IPS-15b (cell line): Measurements from ENCODE around the gene MCUR1.
"Not testable (repeated sequence)": the region's sequence is repeated elsewhere in the genome, so short reads cannot be mapped to it uniquely, and the experiment has no call there.

Experiments
- H3K27me3 ChIP-seq: one replicate; pipeline ENCODE4 v1.6.1; 2013; ENCODE audit warnings: low read length; ENCODE audit not compliant: control insufficient read depth, insufficient read depth
- H3K36me3 ChIP-seq: one replicate; pipeline ENCODE4 v1.6.1; 2013; ENCODE audit warnings: low read length; ENCODE audit not compliant: control insufficient read depth, insufficient read depth
- H3K4me1 ChIP-seq: one replicate; pipeline ENCODE4 v1.6.1; 2013; ENCODE audit warnings: mild to moderate bottlenecking, low read length; ENCODE audit not compliant: control insufficient read depth, insufficient read depth
- H3K4me3 ChIP-seq: one replicate; pipeline ENCODE4 v1.5.1; 2013; ENCODE audit warnings: low read depth, low read length
- H3K9ac ChIP-seq: one replicate; pipeline ENCODE4 v1.6.1; 2013; ENCODE audit warnings: low read depth, mild to moderate bottlenecking, low read length
- H3K9me3 ChIP-seq: one replicate; pipeline ENCODE4 v1.6.1; 2013; ENCODE audit warnings: mild to moderate bottlenecking, low read length; ENCODE audit not compliant: control insufficient read depth, insufficient read depth

Gene MCUR1

DNA sequence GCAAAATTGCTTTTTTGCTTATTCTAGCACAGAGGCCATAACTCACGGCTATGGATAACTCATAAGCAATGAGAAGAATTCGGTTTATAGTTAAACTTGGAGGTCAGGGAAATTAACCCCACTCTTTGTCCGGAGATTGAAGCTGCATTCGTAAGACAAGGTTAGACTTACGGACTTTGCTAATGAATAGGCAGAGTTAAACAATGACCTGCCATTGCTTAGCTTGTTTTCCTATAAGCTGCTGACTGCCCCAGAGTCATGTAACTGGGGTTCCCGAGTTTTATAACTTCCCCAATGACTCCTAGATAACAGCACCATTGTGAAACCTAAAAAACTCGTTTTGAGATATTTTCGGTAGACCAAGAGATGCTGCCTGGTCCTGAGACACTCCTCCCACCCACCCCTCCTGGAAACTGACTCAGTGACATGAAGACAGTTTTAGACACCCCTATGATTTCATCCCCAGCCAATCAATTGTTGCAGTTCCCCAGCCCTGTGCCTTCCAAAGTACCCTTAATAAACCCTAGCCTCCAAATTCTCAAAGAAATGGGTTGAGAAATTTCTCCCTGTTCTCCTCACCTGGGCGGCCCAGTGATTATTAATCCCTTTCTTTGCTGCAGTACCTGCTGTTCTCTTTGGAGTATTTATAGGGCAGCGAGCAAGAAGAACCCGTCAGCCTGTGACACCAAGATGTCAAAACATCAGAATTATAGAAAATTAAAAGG is 33.1 kb upstream of the MCUR1 start:
- Histone ChIP-seq H3K9ac (peak overlapping the region; percentile 50), H3K9me3 (no peaks in the 10 kb centered on the region), H3K36me3 (no peaks in the 10 kb centered on the region), H3K27me3 (no peaks in the 10 kb centered on the region), H3K4me1 (peaks cover 8% of the 10 kb centered on the region), H3K4me3 (peak overlapping the region; percentile 20)

DNA sequence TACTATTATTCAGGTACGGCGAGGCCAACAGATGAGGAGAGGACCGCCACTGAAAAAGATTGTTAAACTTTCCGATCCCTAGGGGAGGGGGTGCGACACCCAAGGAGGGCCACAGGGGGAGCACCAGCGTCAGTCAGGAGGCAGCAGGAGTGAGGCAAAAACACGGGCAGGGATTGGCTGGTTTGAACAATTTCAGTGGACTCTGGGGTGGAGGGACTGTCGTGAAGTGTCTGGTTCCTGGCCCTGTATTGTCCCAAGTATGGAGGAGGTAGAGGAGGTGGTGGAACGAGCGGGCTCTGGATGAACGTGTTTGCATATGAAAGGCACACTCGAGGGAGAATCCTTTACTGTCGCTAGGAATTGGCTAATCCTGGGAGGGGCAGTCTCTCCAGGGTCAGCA is 32.5 kb upstream of the MCUR1 start:
- Histone ChIP-seq H3K4me1 (peaks cover 8% of the 10 kb centered on the region), H3K9me3 (no peaks in the 10 kb centered on the region), H3K36me3 (no peaks in the 10 kb centered on the region), H3K27me3 (no peaks in the 10 kb centered on the region), H3K4me3 (peak overlapping the region; percentile 20), H3K9ac (no peak overlapping the region)

DNA sequence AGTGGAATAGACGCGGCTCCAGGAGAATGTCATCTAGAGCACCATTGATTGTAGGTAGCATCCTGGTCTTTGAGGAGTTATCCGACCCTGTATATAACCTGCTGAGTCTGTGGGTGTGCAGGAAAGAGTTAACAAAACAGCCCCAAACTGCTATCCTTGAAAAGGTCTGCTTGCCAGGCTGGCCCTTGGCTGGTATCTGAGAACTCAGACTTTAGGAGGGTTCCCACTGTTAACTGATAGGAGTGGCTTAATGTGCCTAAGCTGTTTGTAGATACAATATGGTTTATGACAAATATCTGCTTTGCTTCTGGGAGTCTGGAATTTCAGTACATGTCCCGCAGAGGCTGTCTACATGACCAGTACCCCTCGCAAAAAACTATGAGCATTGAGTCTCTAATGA is 27.6 kb upstream of the MCUR1 start:
- Histone ChIP-seq H3K9ac (no peak overlapping the region), H3K4me3 (no peak overlapping the region), H3K9me3 (no peaks in the 10 kb centered on the region), H3K27me3 (no peaks in the 10 kb centered on the region), H3K4me1 (no peaks in the 10 kb centered on the region), H3K36me3 (no peaks in the 10 kb centered on the region)

DNA sequence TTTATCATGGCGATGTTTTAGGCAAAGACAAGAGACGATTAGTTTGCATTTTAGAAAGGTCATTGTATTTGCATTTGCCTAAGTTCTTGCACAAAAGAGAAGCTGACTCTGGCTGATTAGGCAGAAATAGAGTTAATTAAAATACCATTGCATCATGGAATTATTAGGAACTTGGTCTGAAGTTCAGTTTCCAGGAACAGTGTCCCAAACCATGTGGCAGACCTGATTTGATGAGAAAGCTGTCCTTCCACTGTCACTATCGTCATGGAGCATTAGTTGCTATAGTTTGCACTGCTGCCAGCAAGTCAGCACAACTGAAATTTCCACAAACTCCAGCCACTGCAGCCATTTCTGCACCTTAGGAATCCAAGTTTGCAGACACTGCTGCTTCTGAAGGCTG is 24.3 kb upstream of the MCUR1 start:
- Histone ChIP-seq H3K36me3 (no peaks in the 10 kb centered on the region), H3K4me1 (no peaks in the 10 kb centered on the region), H3K9me3 (no peaks in the 10 kb centered on the region), H3K9ac (no peak overlapping the region), H3K27me3 (no peaks in the 10 kb centered on the region), H3K4me3 (no peak overlapping the region)

DNA sequence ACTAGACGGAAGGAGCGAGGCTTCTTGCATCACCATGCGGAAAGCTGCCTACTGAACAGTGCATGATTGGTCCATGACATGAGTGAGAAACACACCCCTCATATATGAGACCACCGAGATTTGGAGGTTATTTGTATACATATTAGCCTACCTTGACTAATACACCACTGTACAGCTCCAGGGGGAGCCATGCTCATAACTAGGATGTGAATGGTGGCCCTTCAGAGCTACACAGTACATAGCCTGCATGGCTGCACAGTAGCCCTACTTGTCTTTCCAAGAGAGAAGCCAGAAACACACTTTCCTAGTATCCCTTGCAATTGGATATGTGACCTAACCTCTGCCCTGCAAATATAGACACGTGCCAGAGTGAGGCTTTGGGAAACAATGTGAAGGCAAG is 21.8 kb upstream of the MCUR1 start:
- Histone ChIP-seq H3K4me1 (no peaks in the 10 kb centered on the region), H3K27me3 (no peaks in the 10 kb centered on the region), H3K4me3 (no peak overlapping the region), H3K9ac (no peak overlapping the region), H3K9me3 (no peaks in the 10 kb centered on the region), H3K36me3 (no peaks in the 10 kb centered on the region)

DNA sequence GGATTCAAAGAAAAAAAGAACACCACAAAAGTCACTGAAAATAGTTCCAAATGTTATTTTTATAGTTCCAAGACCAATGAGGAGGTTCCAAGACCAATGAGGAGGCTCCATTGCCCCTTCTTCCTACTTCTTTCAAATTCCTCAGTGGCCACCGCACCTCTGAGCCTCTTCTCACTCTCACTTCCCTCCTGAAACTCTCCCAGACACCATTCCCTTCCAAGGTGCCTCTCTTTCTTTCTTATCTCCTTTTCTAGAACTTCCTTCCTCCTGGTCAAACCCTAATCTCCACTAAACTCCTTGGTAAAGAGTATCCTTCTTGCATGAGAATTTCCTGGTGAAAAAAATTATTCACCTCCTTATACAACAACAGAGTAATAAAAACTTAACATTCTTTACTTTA is 20.4 kb upstream of the MCUR1 start:
- Histone ChIP-seq H3K9ac (no peak overlapping the region), H3K4me1 (no peaks in the 10 kb centered on the region), H3K4me3 (no peak overlapping the region), H3K9me3 (no peaks in the 10 kb centered on the region), H3K27me3 (no peaks in the 10 kb centered on the region), H3K36me3 (no peaks in the 10 kb centered on the region)

DNA sequence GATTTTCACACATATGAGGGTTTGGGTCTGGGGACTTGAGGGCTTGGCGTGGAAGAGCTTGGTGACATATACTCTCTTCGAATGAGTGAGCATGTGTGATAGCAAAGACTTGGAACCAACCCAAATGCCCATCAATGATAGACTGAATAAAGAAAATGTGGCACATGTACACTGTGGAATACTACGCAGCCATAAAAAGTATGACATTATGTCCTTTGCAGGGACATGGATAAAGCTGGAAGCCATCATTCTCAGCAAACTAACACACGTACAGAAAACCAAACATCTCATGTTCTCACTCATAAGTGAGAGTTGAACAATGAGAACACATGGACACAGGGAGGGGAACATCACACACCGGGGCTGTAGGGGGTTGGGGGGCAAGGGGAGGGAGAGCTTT is 19.7 kb upstream of the MCUR1 start:
- H3K4me3 ChIP-seq, H3K9me3 ChIP-seq, H3K9ac ChIP-seq, H3K4me1 ChIP-seq, H3K27me3 ChIP-seq, H3K36me3 ChIP-seq: not testable (repeated sequence)

DNA sequence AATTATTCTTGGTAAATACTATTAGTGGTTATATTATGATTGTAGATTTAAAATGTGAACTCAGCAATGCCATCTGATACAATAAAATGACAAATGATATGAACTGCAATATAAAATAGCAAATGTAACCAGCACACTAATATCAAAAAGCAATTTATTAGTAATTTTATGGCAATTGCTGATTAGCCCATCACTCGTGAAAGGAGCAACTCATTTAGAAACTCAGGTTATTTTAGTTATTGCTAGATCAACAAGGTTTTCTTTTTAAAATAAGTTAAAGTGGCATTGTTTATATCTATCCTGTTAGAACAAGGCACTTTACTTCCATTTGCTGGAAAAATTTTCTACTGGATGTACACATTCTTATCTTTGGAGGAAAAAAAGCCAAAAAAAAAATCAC is 18.4 kb upstream of the MCUR1 start:
- no peaks in the 10 kb centered on the region for H3K9me3 ChIP-seq
- no peaks in the 10 kb centered on the region for H3K36me3 ChIP-seq
- H3K9ac ChIP-seq: no peak overlapping the region
- H3K4me1 ChIP-seq: no peaks in the 10 kb centered on the region
- H3K4me3 ChIP-seq: no peak overlapping the region
- H3K27me3 ChIP-seq: no peaks in the 10 kb centered on the region

DNA sequence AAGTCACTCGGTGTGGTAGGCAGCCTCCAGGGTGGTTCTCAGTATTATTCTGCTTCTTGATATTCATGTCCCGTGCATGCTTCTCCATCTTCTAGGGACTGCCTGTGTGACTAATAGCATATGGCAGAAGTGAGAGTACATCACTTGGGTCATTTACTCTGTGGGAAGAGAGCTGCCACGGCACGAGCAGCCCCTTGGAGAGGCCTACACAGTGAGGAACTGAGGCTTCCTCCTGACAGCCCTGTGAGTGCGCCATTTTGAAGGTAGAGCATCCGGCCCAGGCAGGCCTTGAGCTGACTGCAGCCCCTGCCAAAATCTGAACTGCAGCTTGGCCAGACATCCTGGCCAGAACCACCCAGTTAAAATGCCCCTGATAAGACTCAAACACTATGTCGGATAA is 17.3 kb upstream of the MCUR1 start:
- no peaks in the 10 kb centered on the region for H3K4me1 ChIP-seq
- no peaks in the 10 kb centered on the region for H3K36me3 ChIP-seq
- no peak overlapping the region for H3K9ac ChIP-seq
- H3K4me3 ChIP-seq: no peak overlapping the region
- no peaks in the 10 kb centered on the region for H3K27me3 ChIP-seq
- no peaks in the 10 kb centered on the region for H3K9me3 ChIP-seq

DNA sequence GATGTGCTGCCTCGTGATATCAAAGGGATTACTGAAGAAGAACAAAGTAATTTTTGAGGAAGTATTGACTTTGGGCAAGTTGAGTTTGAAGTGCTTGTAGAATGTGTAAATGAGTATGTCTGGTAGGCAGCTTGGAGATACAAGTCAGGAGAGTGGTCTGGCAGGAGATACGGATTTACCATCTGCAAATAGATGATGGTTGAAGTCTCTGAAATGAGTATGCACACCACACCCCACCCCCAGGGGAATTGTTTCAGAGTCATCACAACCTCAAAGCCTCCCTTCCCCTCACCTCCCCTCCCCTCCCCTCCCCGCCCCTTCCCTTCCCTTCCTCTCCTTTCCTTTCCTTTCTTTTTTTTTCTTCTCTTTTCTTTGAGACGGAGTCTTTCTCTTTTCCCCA is 16.4 kb upstream of the MCUR1 start:
- Histone ChIP-seq H3K9ac (no peak overlapping the region), H3K4me1 (no peaks in the 10 kb centered on the region), H3K4me3 (no peak overlapping the region), H3K9me3 (no peaks in the 10 kb centered on the region), H3K36me3 (no peaks in the 10 kb centered on the region), H3K27me3 (no peaks in the 10 kb centered on the region)

DNA sequence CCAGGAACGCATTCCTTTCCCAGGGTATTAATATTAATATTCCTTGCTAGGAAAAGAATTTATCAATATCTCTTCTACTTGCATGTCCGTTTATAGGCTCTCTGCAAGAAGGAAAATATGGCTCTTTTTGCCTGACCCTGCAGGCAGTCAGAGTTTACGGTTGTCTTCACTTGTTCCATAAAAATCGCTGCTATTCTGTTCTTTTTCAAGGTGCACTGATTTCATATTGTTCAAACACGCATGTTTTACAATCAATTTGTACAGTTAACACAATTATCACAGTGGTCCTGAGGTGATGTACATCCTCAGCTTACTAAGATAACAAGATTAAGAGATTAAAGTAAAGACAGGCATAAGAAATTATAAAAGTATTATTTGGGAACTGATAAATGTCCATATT is 15.1 kb upstream of the MCUR1 start:
- H3K36me3 ChIP-seq, H3K4me3 ChIP-seq, H3K9ac ChIP-seq, H3K4me1 ChIP-seq, H3K9me3 ChIP-seq, H3K27me3 ChIP-seq: not testable (repeated sequence)

DNA sequence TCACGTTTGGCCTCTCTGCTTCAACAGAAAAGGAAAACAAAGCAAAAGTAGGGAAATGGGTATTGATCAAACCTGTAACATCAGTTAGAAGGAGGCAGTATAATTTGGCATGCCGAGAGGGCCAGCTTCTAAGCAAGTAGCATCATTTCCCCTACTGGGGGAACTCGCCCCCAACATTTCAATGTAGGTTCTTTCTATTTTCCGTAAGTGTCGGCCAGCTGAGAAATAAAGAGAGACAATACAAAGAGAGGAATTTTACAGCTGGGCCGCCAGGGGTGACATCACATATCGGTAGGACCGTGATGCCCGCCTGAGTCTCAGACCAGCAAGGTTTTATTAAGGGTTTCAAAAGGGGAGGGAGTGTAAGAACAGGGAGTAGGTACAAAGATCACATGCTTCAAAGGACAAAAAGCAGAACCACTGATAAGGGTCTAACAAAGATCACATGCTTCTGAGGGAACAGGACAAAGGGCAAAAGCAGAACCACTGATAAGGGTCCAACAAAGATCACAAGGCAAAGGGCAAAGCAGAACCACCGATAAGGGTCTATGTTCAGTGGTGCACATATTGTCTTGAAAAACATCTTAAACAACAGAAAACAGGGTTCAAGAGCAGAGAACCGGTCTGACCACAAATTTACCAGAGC is 14.4 kb upstream of the MCUR1 start:
- not testable (repeated sequence) for H3K9me3 ChIP-seq, H3K27me3 ChIP-seq, H3K4me1 ChIP-seq, H3K4me3 ChIP-seq, H3K36me3 ChIP-seq, H3K9ac ChIP-seq
